NCI-H526 (cell line): ENCODE results near the gene FAM131C.
"Not testable (repeated sequence)": the region's sequence is repeated elsewhere in the genome, so short reads cannot be mapped to it uniquely, and the experiment has no call there.

Experiments
- DNase-seq, 2 experiments: peaks; one replicate each; lab custom pipeline; 2025; lab: John Stamatoyannopoulos, UW

The FAM131C gene

GRCh38 chr1:16058394-16059120 is 14.9 kb downstream of the FAM131C start:
- not testable (repeated sequence) for DNase-seq

- not testable (repeated sequence) for DNase-seq
Observed at GRCh38 chr1:16057314-16057915, 16.0 kb downstream of the FAM131C start.

GRCh38 chr1:16056521-16056912 is 16.9 kb downstream of the FAM131C start:
- DNase-seq, result not testable (repeated sequence)

- DNase-seq, result peak; percentile 91 to 97
Observed at GRCh38 chr1:16055613-16056520, 17.6 kb downstream of the FAM131C start.

GRCh38 chr1:16054598-16055540 is 18.6 kb downstream of the FAM131C start:
- no peak for DNase-seq

- DNase-seq, result no peak
Observed at GRCh38 chr1:16053781-16054502, 19.5 kb downstream of the FAM131C start.

- not testable (repeated sequence) for DNase-seq
Observed at GRCh38 chr1:16051949-16052348, 21.5 kb downstream of the FAM131C start.

- DNase-seq, result no peak
Observed at GRCh38 chr1:16051039-16051438, 22.4 kb downstream of the FAM131C start.

- no peak for DNase-seq
Observed at GRCh38 chr1:16050328-16050727, 23.1 kb downstream of the FAM131C start.

GRCh38 chr1:16048573-16049189 is 24.8 kb downstream of the FAM131C start:
- DNase-seq, result peak; percentile 38 to 84

- no peak for DNase-seq
Observed at GRCh38 chr1:16047791-16048475, 25.5 kb downstream of the FAM131C start.

- no peak for DNase-seq
Observed at GRCh38 chr1:16046842-16047241, 26.6 kb downstream of the FAM131C start.

GRCh38 chr1:16043950-16044349 is 29.5 kb downstream of the FAM131C start:
- DNase-seq, result no peak

- DNase-seq, result no peak
Observed at GRCh38 chr1:16043521-16043920, 29.9 kb downstream of the FAM131C start, which contains the start of gene CLCNKB. TSS of gene CLCNKB (plus strand) at chr1:16043782. CDS start at chr1:16044493, 711 bp downstream.

- not testable (repeated sequence) for DNase-seq
Observed at GRCh38 chr1:16042654-16043053, 30.8 kb downstream of the FAM131C start.

- no peak for DNase-seq
Observed at GRCh38 chr1:16042096-16042495, 31.4 kb downstream of the FAM131C start.

- no peak for DNase-seq
Observed at GRCh38 chr1:16041200-16041599, 32.3 kb downstream of the FAM131C start.

GRCh38 chr1:16039871-16040270 is 33.6 kb downstream of the FAM131C start:
- not testable (repeated sequence) for DNase-seq

- no peak for DNase-seq
Observed at GRCh38 chr1:16038620-16038912, 34.9 kb downstream of the FAM131C start.

- DNase-seq, result not testable (repeated sequence)
Observed at GRCh38 chr1:16036461-16036860, 37.0 kb downstream of the FAM131C start.
